Fibroblast of peridontal ligament (primary cell): ENCODE measurements around the gene GTF2H4.
"Not testable (repeated sequence)": the region's sequence is repeated elsewhere in the genome, so short reads cannot be mapped to it uniquely, and the experiment has no call there.

Experiments
- DNase-seq: peaks from one replicate; pipeline ENCODE4 v3.0.0-alpha.2; 2010; ENCODE audit errors: extremely low read depth

GTF2H4 gene

GRCh38 chr6:30894935-30895334 is 13.1 kb upstream of the GTF2H4 start:
- no peak for DNase-seq

- DNase-seq, result no peak
Measured at GRCh38 chr6:30895343-30895742, 12.7 kb upstream of the GTF2H4 start.

GRCh38 chr6:30896541-30896940 is 11.5 kb upstream of the GTF2H4 start:
- DNase-seq, result no peak

- DNase-seq, result no peak
Measured at GRCh38 chr6:30897882-30898281, 10.1 kb upstream of the GTF2H4 start.

GRCh38 chr6:30898750-30899360 is 9.2 kb upstream of the GTF2H4 start:
- DNase-seq, result no peak

GRCh38 chr6:30900863-30901417 is 7.1 kb upstream of the GTF2H4 start:
- DNase-seq, result no peak

GRCh38 chr6:30901436-30901835 is 6.6 kb upstream of the GTF2H4 start:
- DNase-seq, result no peak

GRCh38 chr6:30902196-30902595 is 5.8 kb upstream of the GTF2H4 start:
- DNase-seq, result not testable (repeated sequence)

- DNase-seq, result no peak
Measured at GRCh38 chr6:30902709-30903108, 5.3 kb upstream of the GTF2H4 start.

GRCh38 chr6:30903236-30903635 is 4.8 kb upstream of the GTF2H4 start:
- no peak for DNase-seq

GRCh38 chr6:30907290-30907757 is 683 bp upstream of the GTF2H4 start:
- DNase-seq, result not testable (repeated sequence)

GRCh38 chr6:30908700-30909099 is 693 bp downstream of the GTF2H4 start:
- no peak for DNase-seq

GRCh38 chr6:30910473-30910872 is 2.5 kb downstream of the GTF2H4 start:
- DNase-seq, result not testable (repeated sequence)

GRCh38 chr6:30912746-30913520 is 4.9 kb downstream of the GTF2H4 start:
- DNase-seq, result no peak

- no peak for DNase-seq
Measured at GRCh38 chr6:30913721-30914075, 5.7 kb downstream of the GTF2H4 start.

- DNase-seq, result peak; percentile 90
Measured at GRCh38 chr6:30914076-30914853, 6.3 kb downstream of the GTF2H4 start, which contains the start of gene VARS2. TSS of gene VARS2 (plus strand) at chr6:30914238. CDS start at chr6:30914837, 599 bp downstream.

- no peak for DNase-seq
Measured at GRCh38 chr6:30914854-30915590, 7.0 kb downstream of the GTF2H4 start.

- DNase-seq, result peak; percentile 87
Measured at GRCh38 chr6:30915591-30915946, 7.6 kb downstream of the GTF2H4 start.

- DNase-seq, result no peak
Measured at GRCh38 chr6:30917041-30917440, 9.0 kb downstream of the GTF2H4 start.

GRCh38 chr6:30917487-30917886 is 9.5 kb downstream of the GTF2H4 start:
- no peak for DNase-seq

- no peak for DNase-seq
Measured at GRCh38 chr6:30918670-30919069, 10.7 kb downstream of the GTF2H4 start.

GRCh38 chr6:30922447-30922852 is 14.4 kb downstream of the GTF2H4 start:
- no peak for DNase-seq
